OCI-LY1 (cell line): ENCODE results near the gene FAM236B.
"Not testable (repeated sequence)": the region's sequence is repeated elsewhere in the genome, so short reads cannot be mapped to it uniquely, and the experiment has no call there.

Source experiments
- H2AFZ ChIP-seq: fragments of 200-600 bp; sonication (generic), shearing (Covaris generic); 2 replicates; pipeline ENCODE4 v1.6.0; 2014; ENCODE audit warnings: antibody characterized with exemption, mild to moderate bottlenecking, low read length
- H3F3A ChIP-seq: fragments of 200-600 bp; sonication (generic), shearing (Covaris generic); 2 replicates; pipeline ENCODE4 v1.6.0; 2014; ENCODE audit warnings: mild to moderate bottlenecking, antibody characterized with exemption, low read length, moderate library complexity; ENCODE audit not compliant: insufficient read depth
- H3K27ac ChIP-seq: fragments of 200-600 bp; sonication (generic); 2 replicates; pipeline ENCODE4 v1.5.1; 2014; ENCODE audit warnings: low read length, mixed run types, mild to moderate bottlenecking, low read depth; ENCODE audit not compliant: poor library complexity, severe bottlenecking
- H3K27me3 ChIP-seq: fragments of 200-600 bp; sonication (generic); 2 replicates; pipeline ENCODE4 v1.6.0; 2014; ENCODE audit warnings: antibody characterized with exemption, mild to moderate bottlenecking, low read length, moderate library complexity; ENCODE audit not compliant: insufficient read depth
- H3K36me3 ChIP-seq: fragments of 200-600 bp; sonication (generic); 2 replicates; pipeline ENCODE4 v1.6.1; 2014; ENCODE audit warnings: mild to moderate bottlenecking, antibody characterized with exemption, low read length, moderate library complexity, mixed read lengths; ENCODE audit not compliant: insufficient read depth
- H3K4me1 ChIP-seq: fragments of 200-600 bp; sonication (generic); 2 replicates; pipeline ENCODE4 v1.5.1; 2014; ENCODE audit warnings: mild to moderate bottlenecking, low read length, moderate library complexity; ENCODE audit not compliant: insufficient read depth, severe bottlenecking
- H3K4me2 ChIP-seq: fragments of 200-600 bp; sonication (generic), shearing (Covaris generic); 2 replicates; pipeline ENCODE4 v1.6.1; 2014; ENCODE audit warnings: low read length
- H3K4me3 ChIP-seq: fragments of 200-600 bp; sonication (generic); 2 replicates; pipeline ENCODE4 v1.5.1; 2014; ENCODE audit warnings: low read length, low read depth, mild to moderate bottlenecking, mixed read lengths; ENCODE audit not compliant: poor library complexity, severe bottlenecking
- H3K79me2 ChIP-seq: fragments of 200-600 bp; shearing (Covaris generic); 2 replicates; pipeline ENCODE4 v1.6.1; 2016; ENCODE audit warnings: mixed run types, low read length, mixed read lengths; ENCODE audit not compliant: insufficient read depth
- H3K9ac ChIP-seq: fragments of 200-600 bp; sonication (generic), shearing (Covaris generic); 2 replicates; pipeline ENCODE4 v1.6.1; 2014; ENCODE audit warnings: mild to moderate bottlenecking, low read length, mixed read lengths
- H3K9me2 ChIP-seq: fragments of 200-600 bp; sonication (generic), shearing (Covaris generic); 2 replicates; pipeline ENCODE4 v1.6.1; 2014; ENCODE audit warnings: low read depth, mild to moderate bottlenecking, low read length, mixed read lengths
- H3K9me3 ChIP-seq: fragments of 200-600 bp; shearing (Covaris generic); 2 replicates; pipeline ENCODE4 v1.6.1; 2014; ENCODE audit warnings: low read length, mixed read lengths
- H4K20me1 ChIP-seq: fragments of 200-600 bp; sonication (generic), shearing (Covaris generic); 2 replicates; pipeline ENCODE4 v1.6.0; 2016; ENCODE audit warnings: mild to moderate bottlenecking, low read length; ENCODE audit not compliant: insufficient read depth

FAM236B gene

GRCh38 chrX:72782560-72782959 lies at the start of gene FAM236B:
Gene FAM236B, minus strand, starts transcription at chrX:72782660. Its CDS starts 100 bp downstream, at chrX:72782560.
- not testable (repeated sequence) for H3K27ac ChIP-seq

DNA sequence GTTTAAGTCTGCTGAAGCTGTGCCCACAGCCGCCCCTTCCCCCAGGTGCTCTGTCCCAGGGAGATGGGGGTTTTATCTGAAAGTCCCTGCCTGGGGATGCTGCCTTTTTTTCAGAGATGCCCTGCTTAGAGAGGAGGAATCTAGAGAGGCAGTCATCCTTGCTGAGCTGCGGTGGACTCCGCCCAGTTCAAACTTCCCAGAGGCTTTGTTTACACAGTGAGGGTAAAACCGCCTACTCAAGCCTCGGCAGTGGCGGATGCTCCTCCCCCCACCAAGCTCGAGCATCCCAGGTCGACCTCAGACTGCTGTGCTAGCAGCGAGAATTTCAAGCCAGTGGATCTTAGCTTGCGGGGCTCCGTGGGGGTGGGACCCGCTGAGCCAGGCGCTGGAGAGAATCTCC lies 48.2 kb upstream of the FAM236B start:
- not testable (repeated sequence) for H3K27ac ChIP-seq, H3K4me2 ChIP-seq, H3K27me3 ChIP-seq, H2AFZ ChIP-seq, H3K9me3 ChIP-seq, H3F3A ChIP-seq, H3K9me2 ChIP-seq, H3K4me3 ChIP-seq, H3K79me2 ChIP-seq, H3K36me3 ChIP-seq, H3K9ac ChIP-seq, H4K20me1 ChIP-seq, H3K4me1 ChIP-seq

More at GRCh38 chrX:72782560-72782959, at the start of gene FAM236B:
- H3F3A ChIP-seq, H3K36me3 ChIP-seq, H3K4me3 ChIP-seq, H3K9me3 ChIP-seq, H3K27me3 ChIP-seq, H4K20me1 ChIP-seq, H3K4me1 ChIP-seq, H3K9ac ChIP-seq, H3K9me2 ChIP-seq, H3K4me2 ChIP-seq, H2AFZ ChIP-seq, H3K79me2 ChIP-seq: not testable (repeated sequence)

- H3K79me2 ChIP-seq, H3K4me3 ChIP-seq, H3K9me3 ChIP-seq, H3K4me1 ChIP-seq, H3K4me2 ChIP-seq, H3K9ac ChIP-seq, H3F3A ChIP-seq, H2AFZ ChIP-seq, H4K20me1 ChIP-seq, H3K27me3 ChIP-seq, H3K36me3 ChIP-seq, H3K9me2 ChIP-seq, H3K27ac ChIP-seq: not testable (repeated sequence)
These were observed 25.6 kb upstream of the FAM236B start, which contains the start of gene FAM236D for GRCh38 chrX:72808110-72808509. Gene FAM236D, minus strand, starts transcription at chrX:72808210. Its CDS starts 100 bp downstream, at chrX:72808110.

DNA sequence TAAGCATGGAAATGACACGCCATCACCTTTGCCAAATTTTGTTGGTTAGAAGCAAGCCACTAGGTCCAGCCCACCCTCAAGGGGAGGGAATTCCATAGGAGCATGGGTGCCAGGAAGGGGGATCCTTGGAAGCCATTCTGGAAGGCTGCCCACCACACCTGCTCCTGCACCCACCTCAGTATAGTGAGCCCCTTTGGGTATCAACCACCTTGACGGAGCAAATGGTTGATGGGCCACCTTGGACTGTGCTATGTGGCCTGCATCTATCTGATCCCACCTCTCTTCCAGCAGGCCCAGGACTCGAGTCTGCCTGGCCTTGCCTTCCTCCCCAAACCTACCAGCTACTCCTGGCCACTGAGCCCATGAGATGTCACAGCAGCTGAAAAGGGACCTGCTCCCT lies 7.9 kb upstream of the FAM236B start:
- not testable (repeated sequence) for H2AFZ ChIP-seq, H3K9ac ChIP-seq, H3K79me2 ChIP-seq, H3K27ac ChIP-seq, H3K9me3 ChIP-seq, H3K36me3 ChIP-seq, H3K4me2 ChIP-seq, H3K27me3 ChIP-seq, H3K9me2 ChIP-seq, H4K20me1 ChIP-seq, H3K4me1 ChIP-seq, H3K4me3 ChIP-seq, H3F3A ChIP-seq

GRCh38 chrX:72788142-72788541 lies 5.7 kb upstream of the FAM236B start:
- H3K9ac ChIP-seq, H3K36me3 ChIP-seq, H3K9me3 ChIP-seq, H2AFZ ChIP-seq, H3K27me3 ChIP-seq, H3K4me2 ChIP-seq, H3K9me2 ChIP-seq, H3K4me1 ChIP-seq, H4K20me1 ChIP-seq, H3K79me2 ChIP-seq, H3F3A ChIP-seq, H3K4me3 ChIP-seq, H3K27ac ChIP-seq: not testable (repeated sequence)

GRCh38 chrX:72783964-72784363 lies 1.5 kb upstream of the FAM236B start:
- H3K4me3 ChIP-seq, H3K36me3 ChIP-seq, H3K9me3 ChIP-seq, H3K79me2 ChIP-seq, H3F3A ChIP-seq, H3K9me2 ChIP-seq, H3K27me3 ChIP-seq, H3K4me1 ChIP-seq, H3K27ac ChIP-seq, H3K9ac ChIP-seq, H4K20me1 ChIP-seq, H2AFZ ChIP-seq, H3K4me2 ChIP-seq: not testable (repeated sequence)

DNA sequence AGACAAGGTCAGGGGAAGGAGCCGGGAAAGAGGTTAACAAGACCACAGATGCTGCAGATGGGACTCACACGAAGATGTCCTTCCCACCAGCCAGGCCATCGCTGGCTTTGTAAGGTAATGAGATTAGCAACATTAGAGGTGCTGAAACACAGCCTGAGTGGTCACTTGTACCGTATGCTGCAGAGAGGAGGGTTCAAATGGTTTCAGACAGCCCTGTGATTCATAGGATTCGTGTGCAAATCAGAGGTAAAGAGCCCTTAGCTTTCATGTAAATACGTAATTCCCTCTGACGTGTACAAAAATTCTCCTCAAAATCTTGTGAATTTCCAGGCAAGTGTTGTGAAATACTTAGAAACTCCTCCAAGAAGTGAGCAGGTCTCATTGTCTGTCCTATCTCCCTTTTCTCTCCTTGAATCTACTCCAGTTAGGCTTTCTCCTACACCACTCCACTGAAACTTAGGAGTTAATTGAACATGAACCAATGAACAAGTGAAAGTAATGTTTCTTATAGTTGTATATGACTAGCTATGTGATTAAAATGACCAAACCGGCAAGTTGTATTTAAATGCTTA lies 991 bp upstream of the FAM236B start:
- not testable (repeated sequence) for H3K9me2 ChIP-seq, H3K9me3 ChIP-seq, H3K4me1 ChIP-seq, H3K9ac ChIP-seq, H3F3A ChIP-seq, H3K79me2 ChIP-seq, H4K20me1 ChIP-seq, H3K4me2 ChIP-seq, H2AFZ ChIP-seq, H3K27me3 ChIP-seq, H3K4me3 ChIP-seq, H3K27ac ChIP-seq, H3K36me3 ChIP-seq

DNA sequence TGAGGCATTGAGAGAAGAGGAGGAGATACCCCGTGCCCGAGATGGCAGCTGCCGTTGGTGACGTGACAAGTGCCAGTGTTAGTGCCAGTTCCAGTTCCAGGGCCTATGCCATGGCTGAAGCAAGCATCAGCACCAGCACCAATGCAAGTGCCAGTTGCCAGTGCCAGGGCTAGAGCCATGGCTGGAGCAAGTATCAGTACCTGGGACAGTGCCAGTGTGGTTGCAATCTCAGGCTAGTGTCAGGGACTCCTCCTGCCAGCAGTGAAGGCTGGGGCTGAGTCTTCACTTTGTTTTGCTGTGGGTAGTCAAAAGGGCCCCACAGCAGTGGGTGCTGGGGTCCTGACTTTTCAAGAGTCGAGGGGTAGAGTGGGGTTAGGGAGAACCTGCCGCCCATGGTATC lies 4.3 kb downstream of the FAM236B start:
- H3K36me3 ChIP-seq, H3K9me2 ChIP-seq, H3K9me3 ChIP-seq, H4K20me1 ChIP-seq, H3K4me2 ChIP-seq, H3K4me1 ChIP-seq, H3K4me3 ChIP-seq, H3K27ac ChIP-seq, H2AFZ ChIP-seq, H3K79me2 ChIP-seq, H3K27me3 ChIP-seq, H3K9ac ChIP-seq, H3F3A ChIP-seq: not testable (repeated sequence)
